Heart left ventricle (tissue), 13 donors: Measurements from ENCODE around the gene PISD.

Experiments used
- CTCF ChIP-seq, 12 donors: fragments of 200-600 bp; sonication (generic) in 4 of 12; IDR thresholded peaks; one replicate each; pipeline versions ENCODE4 v1.5.0 to v1.8.0; 2018 to 2022; ENCODE audit warnings: antibody characterized with exemption in 12 of 12, mild to moderate bottlenecking in 5 of 12
- POLR2A ChIP-seq, 2 donors: fragments of 450-650 bp; IDR thresholded peaks; one replicate each; pipeline ENCODE4 v1.6.1; 2017; ENCODE audit warnings: antibody characterized with exemption in 2 of 2, mild to moderate bottlenecking in 2 of 2, moderate library complexity in 2 of 2
- donor health status: ischemic (EF 13 %, LVEDD 7.1; RV severe dilation, severe dysfunction).
- donor health status: DM: no; HTN: yes; CAD: no.
- donor health status: DM: no; HTN: no; CAD: no.
- donor health status: ischemic (EF 25% LVEDD 6.9; RV normal size, moderate dysfunction).
- donor health status: ischemic (EF 25% LVEDD 5.7; RV mildly dilated, moderate dysfunction).
- donor health status: ischemic (EF 35%, LVEDD 5.7; RV mildly dilated, moderate dysfunction).
- donor health status: nonischemic (EF 11% LVEDD 7.7; RV severe dilation, severe dysfunction).
- donor health status: DM: yes; HTN: yes; CAD: no.
- donor health status: PGD.
- donor health status: ischemic (EF 29% LVEDD 5.4; RV normal size, mild dysfunction).
- donor health status: nonischemic (EF 23%, LVEDD 6.1; RV moderate dilation, normal function).

GRCh38 chr22:31604137-31604705 lies 57.8 kb downstream of the PISD start:
- TF ChIP-seq POLR2A (IDR thresholded peaks at IDR 0.05) (no peak), CTCF (IDR thresholded peaks at IDR 0.05) (no peak)
